Activated CD8-positive, alpha-beta T cell treated with anti-CD3 and anti-CD28 coated beads for 36 hours (primary cell): ENCODE measurements around the gene RHOBTB3. TPM values are rescaled to one million over a fixed set of nuclear protein-coding genes. Genes with fewer than 3 reads are reported as not detected.

Experiments used
- ATAC-seq: fragments of 200-7000 bp; cut with Tn5 transposase; one replicate; pipeline ENCODE4 v1.10.0; 2021; ENCODE audit warnings: mild to moderate bottlenecking, moderate library complexity
- CTCF ChIA-PET: fragments of 350-600 bp; sonication (Branson Sonifier 250); formaldehyde crosslinking; loops from one replicate; lab custom pipeline; 2021; ENCODE audit warnings: antibody characterized with exemption; lab: Charles Lee
- POLR2A ChIA-PET: fragments of 350-600 bp; sonication (Branson Sonifier 250); formaldehyde crosslinking; loops from one replicate; lab custom pipeline; 2021; ENCODE audit warnings: antibody characterized with exemption; lab: Charles Lee
- DNase-seq: peaks from one replicate; pipeline ENCODE4 v3.0.0-alpha.2; 2020
- H3K27ac Mint-ChIP-seq: one replicate; pipeline ENCODE4 v1.8.0; 2021; ENCODE audit warnings: mild to moderate bottlenecking, mixed read lengths
- H3K27me3 Mint-ChIP-seq: one replicate; pipeline ENCODE4 v1.8.0; 2021; ENCODE audit warnings: mixed read lengths
- H3K36me3 Mint-ChIP-seq: one replicate; pipeline ENCODE4 v1.8.0; 2021; ENCODE audit warnings: low read depth, mixed read lengths
- H3K4me1 Mint-ChIP-seq: one replicate; pipeline ENCODE4 v1.8.0; 2021; ENCODE audit warnings: low read depth, mixed read lengths
- H3K4me3 Mint-ChIP-seq: one replicate; pipeline ENCODE4 v1.8.0; 2021; ENCODE audit warnings: mild to moderate bottlenecking, moderate library complexity, mixed read lengths
- H3K9me3 Mint-ChIP-seq: one replicate; pipeline ENCODE4 v1.8.0; 2021; ENCODE audit warnings: mixed read lengths
- CTCF ChIP-seq: fragments of 200-600 bp; IDR thresholded peaks from one replicate; pipeline ENCODE4 v1.8.0; 2022; ENCODE audit warnings: antibody characterized with exemption, mild to moderate bottlenecking
- intact Hi-C: fragments of 100-400 bp; cut with micrococcal nuclease; formaldehyde crosslinking; loops from one replicate; pipeline ENCODE4 v1.10.0; 2022
- total RNA-seq, 2 experiments: library from RNA; stranded (reverse); gene quantifications; one replicate each; pipeline ENCODE4 v1.2.3, GENCODE V29; 2021

Gene RHOBTB3
- total RNA-seq, 2 experiments from 2014 or later: 0.50 to 1.1 TPM

GRCh38 chr5:95748133-95748532, 17.0 kb downstream of the RHOBTB3 start:
- ChIA-PET POLR2A (interaction anchor here (0.6 to 1.1 kb wide), 2 partner anchors 21 to 101 kb away, joined by 3 read pairs; no protein-coding TSS in a partner anchor), CTCF (interaction anchor here (0.8 to 1.6 kb wide), 2 partner anchors 25 to 33 kb away, joined by 3 to 7 read pairs; no protein-coding TSS in a partner anchor)
- intact Hi-C loops: no loop called here
- Mint-ChIP-seq H3K27me3 (no peaks in the 10 kb centered on the region), H3K4me1 (peaks cover 10% of the 10 kb centered on the region), H3K4me3 (no peak overlapping the region), H3K27ac (no peak overlapping the region), H3K9me3 (no peaks in the 10 kb centered on the region), H3K36me3 (no peaks in the 10 kb centered on the region)
- no peak for TF ChIP-seq CTCF
- ATAC-seq (no peak), DNase-seq (no peak)

- H3K27me3 Mint-ChIP-seq: no peaks in the 10 kb centered on the region
- no peak overlapping the region for H3K27ac Mint-ChIP-seq
- no peak overlapping the region for H3K4me3 Mint-ChIP-seq
- no peak for TF ChIP-seq CTCF
- ChIA-PET CTCF (no interaction called here), POLR2A (interaction anchor here (0.6 kb wide), 1 partner anchor 301 kb away, joined by 3 read pairs; no protein-coding TSS in a partner anchor)
- no peaks in the 10 kb centered on the region for H3K36me3 Mint-ChIP-seq
- no peak for ATAC-seq
- intact Hi-C loops: no loop called here
- H3K4me1 Mint-ChIP-seq: peaks cover 3% of the 10 kb centered on the region
- no peaks in the 10 kb centered on the region for H3K9me3 Mint-ChIP-seq
- no peak for DNase-seq
Measured at GRCh38 chr5:95754545-95754944, 23.4 kb downstream of the RHOBTB3 start.

- ChIA-PET CTCF (interaction anchor here (0.6 to 1.6 kb wide), 4 partner anchors 22 to 99 kb away, joined by 3 to 6 read pairs (median 3); no protein-coding TSS in a partner anchor), POLR2A (no interaction called here)
- DNase-seq: no peak
- ATAC-seq: no peak
- Mint-ChIP-seq H3K4me1 (peaks cover 29% of the 10 kb centered on the region), H3K27me3 (no peaks in the 10 kb centered on the region), H3K27ac (no peak overlapping the region), H3K9me3 (no peaks in the 10 kb centered on the region), H3K4me3 (no peak overlapping the region), H3K36me3 (no peaks in the 10 kb centered on the region)
- intact Hi-C loops: no loop called here
- no peak for TF ChIP-seq CTCF
Measured at GRCh38 chr5:95759005-95759404, 27.9 kb downstream of the RHOBTB3 start.

GRCh38 chr5:95759634-95760033, 28.5 kb downstream of the RHOBTB3 start:
- ATAC-seq (no peak), DNase-seq (no peak)
- H3K27me3 Mint-ChIP-seq: no peaks in the 10 kb centered on the region
- TF ChIP-seq CTCF: no peak
- POLR2A ChIA-PET: no interaction called here
- H3K4me3 Mint-ChIP-seq: no peak overlapping the region
- no peak overlapping the region for H3K27ac Mint-ChIP-seq
- CTCF ChIA-PET: interaction anchor here (0.6 to 0.9 kb wide), 2 partner anchors 21 to 98 kb away, joined by 3 to 4 read pairs; no protein-coding TSS in a partner anchor
- no peaks in the 10 kb centered on the region for H3K36me3 Mint-ChIP-seq
- H3K9me3 Mint-ChIP-seq: no peaks in the 10 kb centered on the region
- intact Hi-C loops: loop anchor here (2.0 kb wide), 1 partner anchor 113 kb away; the partner anchor contains the start of gene RFESD
- peaks cover 29% of the 10 kb centered on the region for H3K4me1 Mint-ChIP-seq

GRCh38 chr5:95760273-95761191, 29.4 kb downstream of the RHOBTB3 start:
- H3K4me1 Mint-ChIP-seq: peaks cover 29% of the 10 kb centered on the region
- H3K27me3 Mint-ChIP-seq: no peaks in the 10 kb centered on the region
- POLR2A ChIA-PET: no interaction called here
- no peak for TF ChIP-seq CTCF
- ATAC-seq: peak; percentile 89
- no peaks in the 10 kb centered on the region for H3K36me3 Mint-ChIP-seq
- H3K27ac Mint-ChIP-seq: peak overlapping the region; percentile 90
- peak overlapping the region; percentile 66 for H3K4me3 Mint-ChIP-seq
- no peaks in the 10 kb centered on the region for H3K9me3 Mint-ChIP-seq
- CTCF ChIA-PET: interaction anchor here (0.7 to 2.3 kb wide), 3 partner anchors 20 to 30 kb away, joined by 4 to 14 read pairs (median 4); no protein-coding TSS in a partner anchor
- intact Hi-C loops: loop anchor here (2.0 kb wide), 1 partner anchor 114 kb away; the partner anchor contains the start of gene RFESD
- peak; percentile 51 for DNase-seq
